ENCODE measurements around the gene PIK3R3. TPM values are rescaled to one million over a fixed set of nuclear protein-coding genes. Genes with fewer than 3 reads are reported as not detected.

PIK3R3 gene
- polyA plus RNA-seq, 2 of the 4 experiments (the other 2 are of a cell fraction) = 2.1 to 2.2 TPM

DNA sequence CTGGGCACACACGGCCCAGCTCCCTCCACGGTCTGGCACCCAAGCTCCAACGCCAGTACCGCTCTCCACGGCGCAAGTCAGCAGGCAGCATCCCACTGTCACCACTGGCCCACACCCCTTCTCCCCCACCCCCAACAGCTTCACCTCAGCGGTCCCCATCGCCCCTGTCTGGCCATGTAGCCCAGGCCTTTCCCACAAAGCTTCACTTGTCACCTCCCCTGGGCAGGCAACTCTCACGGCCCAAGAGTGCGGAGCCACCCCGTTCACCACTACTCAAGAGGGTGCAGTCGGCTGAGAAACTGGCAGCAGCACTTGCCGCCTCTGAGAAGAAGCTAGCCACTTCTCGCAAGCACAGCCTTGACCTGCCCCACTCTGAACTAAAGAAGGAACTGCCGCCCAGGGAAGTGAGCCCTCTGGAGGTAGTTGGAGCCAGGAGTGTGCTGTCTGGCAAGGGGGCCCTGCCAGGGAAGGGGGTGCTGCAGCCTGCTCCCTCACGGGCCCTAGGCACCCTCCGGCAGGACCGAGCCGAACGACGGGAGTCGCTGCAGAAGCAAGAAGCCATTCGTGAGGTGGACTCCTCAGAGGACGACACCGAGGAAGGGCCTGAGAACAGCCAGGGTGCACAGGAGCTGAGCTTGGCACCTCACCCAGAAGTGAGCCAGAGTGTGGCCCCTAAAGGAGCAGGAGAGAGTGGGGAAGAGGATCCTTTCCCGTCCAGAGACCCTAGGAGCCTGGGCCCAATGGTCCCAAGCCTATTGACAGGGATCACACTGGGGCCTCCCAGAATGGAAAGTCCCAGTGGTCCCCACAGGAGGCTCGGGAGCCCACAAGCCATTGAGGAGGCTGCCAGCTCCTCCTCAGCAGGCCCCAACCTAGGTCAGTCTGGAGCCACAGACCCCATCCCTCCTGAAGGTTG, 97.6 kb downstream of the PIK3R3 start:
- Histone ChIP-seq H3K4me3 (no peak overlapping the region), H3K27ac (no peak overlapping the region), H3K9me3 (no peaks in the 10 kb centered on the region), H3K4me1 (no peaks in the 10 kb centered on the region), H3K4me2 (no peak overlapping the region)
- ATAC-seq (no peak; a peak in 1 of 6 replicates), FAIRE-seq (no peak), DNase-seq (ENCODE audit: low read depth in 1 of 2, low spot score in 1 of 2) (no peak)
- CTCF ChIA-PET = interaction anchor here (0.6 to 13.2 kb wide), 9 partner anchors 9 to 209 kb away, joined by 3 to 181 read pairs (median 4); partner anchors contain the start of genes P3R3URF, PIK3R3 and TSPAN1
- POLR2A ChIA-PET = no interaction called here
- WGBS (ENCODE audit: missing lambda C conversion rate) = 95% methylated on average over 24 of the region's 27 CpGs
- TF ChIP-seq MAFK (IDR thresholded peaks at IDR 0.05; ENCODE audit: partially characterized antibody) = no peak
- no peak for TF ChIP-seq FOXS1 (CRISPR knock-in tag; IDR thresholded peaks at IDR 0.05)
- no peak for TF ChIP-seq RFX5 (IDR thresholded peaks at IDR 0.05)
- TF ChIP-seq, protein P1, sequence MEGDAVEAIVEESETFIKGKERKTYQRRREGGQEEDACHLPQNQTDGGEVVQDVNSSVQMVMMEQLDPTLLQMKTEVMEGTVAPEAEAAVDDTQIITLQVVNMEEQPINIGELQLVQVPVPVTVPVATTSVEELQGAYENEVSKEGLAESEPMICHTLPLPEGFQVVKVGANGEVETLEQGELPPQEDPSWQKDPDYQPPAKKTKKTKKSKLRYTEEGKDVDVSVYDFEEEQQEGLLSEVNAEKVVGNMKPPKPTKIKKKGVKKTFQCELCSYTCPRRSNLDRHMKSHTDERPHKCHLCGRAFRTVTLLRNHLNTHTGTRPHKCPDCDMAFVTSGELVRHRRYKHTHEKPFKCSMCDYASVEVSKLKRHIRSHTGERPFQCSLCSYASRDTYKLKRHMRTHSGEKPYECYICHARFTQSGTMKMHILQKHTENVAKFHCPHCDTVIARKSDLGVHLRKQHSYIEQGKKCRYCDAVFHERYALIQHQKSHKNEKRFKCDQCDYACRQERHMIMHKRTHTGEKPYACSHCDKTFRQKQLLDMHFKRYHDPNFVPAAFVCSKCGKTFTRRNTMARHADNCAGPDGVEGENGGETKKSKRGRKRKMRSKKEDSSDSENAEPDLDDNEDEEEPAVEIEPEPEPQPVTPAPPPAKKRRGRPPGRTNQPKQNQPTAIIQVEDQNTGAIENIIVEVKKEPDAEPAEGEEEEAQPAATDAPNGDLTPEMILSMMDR (IDR thresholded peaks at IDR 0.05) = no peak
- TF ChIP-seq, protein P2, sequence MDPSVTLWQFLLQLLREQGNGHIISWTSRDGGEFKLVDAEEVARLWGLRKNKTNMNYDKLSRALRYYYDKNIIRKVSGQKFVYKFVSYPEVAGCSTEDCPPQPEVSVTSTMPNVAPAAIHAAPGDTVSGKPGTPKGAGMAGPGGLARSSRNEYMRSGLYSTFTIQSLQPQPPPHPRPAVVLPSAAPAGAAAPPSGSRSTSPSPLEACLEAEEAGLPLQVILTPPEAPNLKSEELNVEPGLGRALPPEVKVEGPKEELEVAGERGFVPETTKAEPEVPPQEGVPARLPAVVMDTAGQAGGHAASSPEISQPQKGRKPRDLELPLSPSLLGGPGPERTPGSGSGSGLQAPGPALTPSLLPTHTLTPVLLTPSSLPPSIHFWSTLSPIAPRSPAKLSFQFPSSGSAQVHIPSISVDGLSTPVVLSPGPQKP (IDR thresholded peaks at IDR 0.05; ENCODE audit: low read depth, low read length) = no peak
- TF ChIP-seq SREBF2 (IDR thresholded peaks at IDR 0.05) = no peak
- TF ChIP-seq NR3C1 (IDR thresholded peaks at IDR 0.05) = no peak

DNA sequence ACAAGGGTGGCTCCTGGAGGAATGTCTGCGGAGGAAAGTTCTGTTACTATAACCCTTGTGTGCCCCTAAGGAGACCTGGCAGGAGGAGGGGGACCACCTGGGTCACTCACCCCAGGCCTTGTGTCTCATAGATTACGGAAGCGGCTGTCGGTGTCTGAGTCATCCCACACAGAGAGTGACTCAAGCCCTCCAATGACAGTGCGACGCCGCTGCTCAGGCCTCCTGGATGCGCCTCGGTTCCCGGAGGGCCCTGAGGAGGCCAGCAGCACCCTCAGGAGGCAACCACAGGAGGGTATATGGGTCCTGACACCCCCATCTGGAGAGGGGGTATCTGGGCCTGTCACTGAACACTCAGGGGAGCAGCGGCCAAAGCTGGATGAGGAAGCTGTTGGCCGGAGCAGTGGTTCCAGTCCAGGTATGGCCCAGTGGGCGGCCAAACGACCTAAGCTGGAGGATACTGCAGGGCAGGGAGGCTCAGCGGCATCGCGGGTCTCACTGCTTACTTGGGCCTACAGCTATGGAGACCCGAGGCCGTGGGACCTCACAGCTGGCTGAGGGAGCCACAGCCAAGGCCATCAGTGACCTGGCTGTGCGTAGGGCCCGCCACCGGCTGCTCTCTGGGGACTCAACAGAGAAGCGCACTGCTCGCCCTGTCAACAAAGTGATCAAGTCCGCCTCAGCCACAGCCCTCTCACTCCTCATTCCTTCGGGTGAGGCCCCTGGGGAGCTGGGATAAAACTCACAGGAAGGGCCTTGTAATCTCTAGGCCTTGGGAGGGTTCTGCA, 101.4 kb downstream of the PIK3R3 start:
- FAIRE-seq (no peak), ATAC-seq (no peak), DNase-seq (ENCODE audit: low read depth in 1 of 2, low spot score in 1 of 2) (no peak)
- no peak overlapping the region for H3K4me3 ChIP-seq
- no peak overlapping the region for H3K27ac ChIP-seq
- H3K9me3 ChIP-seq = no peaks in the 10 kb centered on the region
- H3K4me2 ChIP-seq = no peak overlapping the region
- ChIA-PET POLR2A (no interaction called here), CTCF (interaction anchor here (0.6 to 13.2 kb wide), 3 partner anchors 134 to 193 kb away, joined by 7 to 181 read pairs (median 23); partner anchors contain the start of genes P3R3URF and TSPAN1)
- WGBS (ENCODE audit: missing lambda C conversion rate) = 96% methylated on average over 18 of the region's 26 CpGs
- no peaks in the 10 kb centered on the region for H3K4me1 ChIP-seq
- TF ChIP-seq HOXB13 (CRISPR knock-in tag; IDR thresholded peaks at IDR 0.05; ENCODE audit: low read depth) (no peak), BHLHE40 (IDR thresholded peaks at IDR 0.05; ENCODE audit: low read depth, low read length) (no peak), MYC (IDR thresholded peaks at IDR 0.05; ENCODE audit: borderline replicate concordance, low read length) (no peak), ZFP36 (IDR thresholded peaks at IDR 0.05; ENCODE audit: borderline replicate concordance, partially characterized antibody) (no peak), NFE2L2 (conservative IDR thresholded peaks at IDR 0.05; ENCODE audit: low read length) (no peak), HOXA7 (CRISPR knock-in tag; IDR thresholded peaks at IDR 0.05) (no peak), SMC3 (IDR thresholded peaks at IDR 0.05) (no peak), KDM1A (IDR thresholded peaks at IDR 0.05; ENCODE audit: low read depth) (no peak), JUNB (IDR thresholded peaks at IDR 0.05) (no peak)
- TF ChIP-seq, protein P3, sequence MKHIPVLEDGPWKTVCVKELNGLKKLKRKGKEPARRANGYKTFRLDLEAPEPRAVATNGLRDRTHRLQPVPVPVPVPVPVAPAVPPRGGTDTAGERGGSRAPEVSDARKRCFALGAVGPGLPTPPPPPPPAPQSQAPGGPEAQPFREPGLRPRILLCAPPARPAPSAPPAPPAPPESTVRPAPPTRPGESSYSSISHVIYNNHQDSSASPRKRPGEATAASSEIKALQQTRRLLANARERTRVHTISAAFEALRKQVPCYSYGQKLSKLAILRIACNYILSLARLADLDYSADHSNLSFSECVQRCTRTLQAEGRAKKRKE (CRISPR knock-in tag; IDR thresholded peaks at IDR 0.05; ENCODE audit: low read depth) = no peak

Measured in A549 (cell line).